GM15510 (cell line): ENCODE data around the gene TMEM30A.
A peak's percentile ranks its signal among the peaks of the same experiment; 100 is the strongest.

Experiments
- POLR2A ChIP-seq: IDR thresholded peaks from 3 replicates; pipeline ENCODE4 v1.6.1; 2011; ENCODE audit warnings: borderline replicate concordance; ENCODE audit not compliant: insufficient read length; ENCODE audit errors: extremely low read depth

TMEM30A gene

DNA sequence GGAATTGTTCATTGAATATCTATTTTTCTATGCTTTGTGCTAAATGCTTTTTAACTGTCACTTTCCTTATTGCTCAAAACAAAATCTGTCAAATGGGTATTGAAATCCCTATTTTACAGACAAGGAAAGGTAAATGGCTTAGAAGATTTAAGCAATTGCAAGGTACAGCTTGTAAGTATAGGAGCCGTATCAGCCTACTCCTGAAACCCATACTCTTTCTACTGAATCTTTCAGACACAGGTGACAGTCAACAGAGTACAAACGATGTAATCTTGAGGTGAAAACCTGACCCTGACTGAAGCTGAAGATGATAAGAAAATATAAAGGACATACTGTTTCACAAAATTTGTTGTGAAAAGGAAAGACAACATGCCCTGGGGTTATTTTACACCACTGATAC lies 34.0 kb downstream of the TMEM30A start:
- no peak for TF ChIP-seq POLR2A

DNA sequence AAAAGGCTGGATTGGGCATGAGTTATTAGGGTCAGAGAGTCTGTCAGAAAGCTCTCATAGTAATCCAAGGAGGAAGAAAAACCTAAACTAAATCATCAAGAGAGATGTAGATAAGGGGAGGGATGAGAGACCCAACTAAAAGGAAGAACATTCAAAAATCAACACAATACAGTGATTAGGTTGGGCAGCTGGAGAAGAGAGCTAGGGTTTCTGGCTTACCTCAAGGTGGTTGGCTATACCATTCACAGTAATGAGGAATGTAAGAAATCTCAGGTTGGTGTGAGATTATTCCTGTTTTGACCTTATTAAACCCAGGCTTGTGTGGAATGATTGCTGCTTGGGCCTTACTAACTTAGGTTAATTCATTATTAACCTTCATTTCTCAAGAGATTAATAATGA lies 34.8 kb downstream of the TMEM30A start:
- no peak for TF ChIP-seq POLR2A

DNA sequence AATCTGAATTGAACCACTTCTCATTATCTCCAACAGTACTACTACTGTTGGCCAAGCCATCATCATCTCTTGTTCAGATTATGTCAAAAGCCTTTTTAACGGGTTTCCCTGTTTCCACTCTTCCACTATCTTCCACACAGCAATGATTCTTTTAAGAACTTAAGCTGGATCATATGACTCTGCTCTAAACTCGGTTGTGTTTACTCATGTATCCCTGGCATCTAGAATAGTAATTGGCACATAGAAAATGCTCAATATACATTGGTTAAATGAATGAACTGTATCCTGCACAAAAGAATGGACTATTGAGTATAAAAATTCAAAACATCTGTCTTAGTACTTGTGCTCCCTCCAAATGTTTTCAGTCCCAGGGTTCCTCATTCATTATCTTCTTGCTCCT lies 38.2 kb downstream of the TMEM30A start:
- no peak for TF ChIP-seq POLR2A

DNA sequence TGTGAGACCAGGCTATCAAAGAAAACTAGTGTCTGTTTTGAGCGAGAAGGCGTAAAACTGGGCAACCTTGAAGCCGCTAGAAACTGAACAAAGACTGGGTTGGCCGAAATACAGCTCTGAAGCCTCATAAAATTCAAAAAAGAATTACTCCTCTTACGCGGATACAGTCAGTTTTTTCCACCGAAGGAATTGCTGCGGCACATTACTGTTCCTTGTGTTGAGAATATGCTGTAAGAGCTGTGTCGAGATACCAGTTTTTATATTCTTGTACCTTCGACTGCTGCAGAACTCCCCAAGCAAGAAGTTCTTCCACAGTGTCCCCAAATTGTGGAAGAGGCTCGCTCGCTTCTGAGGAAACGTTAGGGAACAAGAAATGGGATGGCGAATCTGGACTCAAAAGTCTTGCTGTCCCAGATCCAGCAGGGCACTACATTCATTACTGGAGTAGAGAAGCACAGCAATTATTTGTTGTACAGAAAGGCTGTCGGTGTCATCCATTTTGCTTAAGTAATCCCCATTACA lies 40.5 kb downstream of the TMEM30A start:
- no peak for TF ChIP-seq POLR2A

DNA sequence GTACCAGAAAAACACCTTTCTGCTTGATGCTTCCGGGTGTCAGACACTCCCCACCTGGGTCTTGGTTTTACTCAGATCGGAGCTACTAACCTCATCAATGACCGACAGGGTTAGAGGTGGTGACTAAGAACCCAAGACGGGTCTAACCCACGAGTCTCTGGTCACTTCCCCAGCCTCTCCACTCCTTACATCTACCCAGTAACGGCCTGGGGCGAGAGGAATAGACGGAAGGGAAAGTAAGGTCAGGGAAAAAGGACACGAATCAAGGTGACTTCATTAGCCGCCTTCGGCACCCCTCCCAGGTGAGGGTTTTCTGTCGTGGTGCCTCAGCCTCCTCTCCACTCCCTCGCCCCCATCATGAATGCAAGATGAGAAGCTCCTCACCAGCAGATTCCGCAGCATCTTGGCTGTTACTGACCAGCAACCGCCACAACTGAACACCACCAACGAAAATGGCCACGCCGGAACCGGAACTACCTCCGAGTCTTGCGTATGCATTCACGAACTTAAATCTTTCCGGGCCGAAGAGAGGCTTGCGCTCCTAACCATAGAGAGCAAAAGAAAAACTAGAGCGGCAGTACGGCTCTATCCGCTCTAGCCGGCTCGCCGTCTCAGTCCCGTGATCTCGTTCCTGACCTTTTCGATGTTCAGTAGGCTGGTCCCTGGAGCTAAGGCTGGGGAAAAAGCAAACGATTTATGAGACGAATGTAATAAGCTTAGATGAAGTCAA lies 41.1 kb downstream of the TMEM30A start, which contains the start of gene COX7A2:
Gene COX7A2 (minus strand): TSS at position 469 of the 730 bp plus-strand sequence. CDS start 67 bp downstream, at position 402.
- TF ChIP-seq POLR2A = peak; percentile 79

DNA sequence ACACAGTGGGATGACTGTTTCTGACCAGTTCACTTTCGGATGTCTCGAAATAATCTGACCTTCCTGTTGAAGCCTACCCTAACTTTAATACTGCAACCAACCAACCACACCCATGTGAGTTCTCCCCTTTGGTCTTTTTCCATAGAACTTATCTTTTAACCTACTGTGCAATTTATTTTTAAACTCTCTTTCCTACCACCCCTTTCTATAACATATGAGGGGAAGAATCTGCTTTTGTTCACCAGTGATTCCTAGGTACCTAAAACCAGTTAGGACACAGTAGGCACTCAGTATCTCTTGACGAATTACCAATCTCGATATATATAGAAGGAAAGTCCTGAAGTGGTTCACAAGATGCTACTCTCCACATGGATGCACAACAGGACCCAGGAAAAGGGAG lies 48.0 kb downstream of the TMEM30A start:
- TF ChIP-seq POLR2A = no peak

DNA sequence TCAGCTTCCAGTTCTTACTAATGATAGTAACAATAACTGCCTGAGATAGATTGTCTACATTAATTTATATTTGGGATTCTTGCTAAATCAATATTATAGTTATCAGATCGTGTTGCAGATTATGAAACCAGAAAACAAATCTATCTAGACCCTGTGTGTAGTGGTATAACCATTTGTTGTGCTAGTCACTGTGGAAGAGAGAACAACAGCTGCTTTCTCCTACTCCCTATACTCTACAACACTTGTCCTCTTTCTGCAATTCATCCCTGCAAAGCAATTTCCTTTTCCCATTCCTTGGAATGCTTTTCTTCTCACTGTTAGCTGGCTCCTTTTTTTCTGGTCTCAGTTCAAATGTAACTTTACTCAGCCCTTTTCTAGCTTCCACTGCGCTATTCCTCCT lies 49.3 kb downstream of the TMEM30A start:
- TF ChIP-seq POLR2A = no peak

DNA sequence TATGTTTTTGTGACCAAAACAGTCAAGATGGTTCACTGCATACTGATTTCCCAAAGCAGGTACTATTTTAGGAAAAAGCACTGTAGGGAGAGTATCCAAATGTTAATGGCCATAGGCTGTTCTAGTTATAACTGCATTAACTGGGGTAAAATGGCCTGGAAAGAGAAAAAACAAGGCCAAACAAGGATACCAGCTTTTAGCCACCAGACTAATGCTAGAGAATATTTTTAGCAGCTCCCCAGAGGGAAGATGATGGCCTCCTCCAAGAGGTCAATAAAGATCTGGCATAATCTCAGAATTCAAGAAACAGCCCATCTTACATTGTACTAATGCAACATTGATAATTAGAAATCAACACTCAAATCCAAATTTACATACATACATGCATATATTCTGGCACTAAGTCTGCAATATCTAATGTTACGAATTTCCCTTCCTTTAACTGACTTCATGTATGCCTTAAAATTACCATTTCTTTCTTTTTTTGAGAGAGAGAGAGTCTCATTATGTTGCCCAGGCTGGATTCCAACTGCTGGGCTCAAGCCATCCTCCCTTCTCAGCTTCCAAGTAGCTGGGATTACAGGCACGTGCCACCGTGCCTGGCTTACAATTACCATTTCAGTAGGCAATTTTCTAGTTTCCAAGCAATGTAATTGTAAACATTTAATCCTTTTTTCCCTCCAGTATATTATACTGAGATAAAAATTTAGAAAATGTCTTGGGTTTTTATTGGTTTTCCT lies 50.3 kb downstream of the TMEM30A start:
- no peak for TF ChIP-seq POLR2A

DNA sequence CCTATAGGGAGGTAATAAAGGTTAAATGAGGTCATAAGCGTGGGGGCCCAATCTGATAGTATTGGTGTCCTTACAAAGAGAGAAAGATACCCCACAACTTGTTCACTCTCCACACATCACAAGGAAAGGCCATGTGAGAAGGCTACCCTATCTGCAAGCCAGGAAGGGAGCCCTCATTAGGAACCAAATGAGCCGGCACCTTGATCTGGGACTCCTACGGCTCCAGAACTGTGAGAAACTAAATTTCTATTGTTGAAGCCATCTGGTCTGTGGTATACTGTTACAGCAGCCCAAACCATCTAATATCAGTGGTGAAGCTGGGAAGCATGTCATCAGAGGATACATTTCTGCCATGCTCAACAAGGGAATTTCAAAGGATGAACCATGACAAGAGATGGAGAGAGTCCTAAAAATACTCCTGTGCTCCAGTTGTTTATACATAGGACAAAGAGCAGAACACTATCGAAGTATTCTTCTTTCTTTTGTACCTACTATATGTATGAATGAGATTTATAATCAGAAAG lies 51.4 kb downstream of the TMEM30A start:
- no peak for TF ChIP-seq POLR2A

DNA sequence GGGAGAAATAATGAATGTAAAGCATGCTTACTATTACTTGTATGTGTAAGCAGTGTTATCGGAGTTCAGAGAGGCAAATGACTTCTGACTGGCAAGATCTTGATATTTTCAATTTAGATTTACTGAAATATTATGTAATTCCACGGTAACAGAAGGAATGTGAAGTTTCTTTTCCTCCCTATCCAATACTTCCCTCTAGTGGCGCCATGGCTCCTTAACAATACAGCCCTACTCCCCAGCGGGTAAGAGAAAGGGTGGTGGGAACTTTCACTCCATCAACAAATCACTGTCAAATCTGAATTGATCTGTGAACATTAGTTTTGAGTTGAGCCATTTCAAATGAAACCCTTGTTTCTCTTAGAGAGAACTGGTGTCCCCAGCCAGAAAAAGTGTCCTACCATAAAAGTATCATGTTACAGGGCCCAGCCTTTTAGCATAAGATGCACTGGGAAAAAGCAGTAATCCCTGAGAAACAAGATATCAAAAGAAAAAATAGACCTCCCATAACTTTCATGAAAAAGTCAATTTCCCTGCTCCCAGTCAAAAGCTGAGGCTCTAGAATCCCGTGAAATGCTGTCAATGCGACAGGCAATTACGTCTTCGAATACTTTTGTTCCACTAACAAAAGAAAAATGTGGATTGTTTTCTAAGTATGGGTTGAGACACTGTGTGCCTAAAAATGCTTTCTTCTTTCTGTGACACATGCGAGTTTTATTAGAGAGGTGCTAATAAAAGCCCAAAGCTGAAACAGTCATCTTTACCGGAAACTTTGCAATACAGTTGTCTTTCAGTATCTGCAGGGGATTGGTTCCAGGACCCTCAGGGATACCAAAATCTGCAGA lies 53.9 kb downstream of the TMEM30A start:
- TF ChIP-seq POLR2A = no peak

DNA sequence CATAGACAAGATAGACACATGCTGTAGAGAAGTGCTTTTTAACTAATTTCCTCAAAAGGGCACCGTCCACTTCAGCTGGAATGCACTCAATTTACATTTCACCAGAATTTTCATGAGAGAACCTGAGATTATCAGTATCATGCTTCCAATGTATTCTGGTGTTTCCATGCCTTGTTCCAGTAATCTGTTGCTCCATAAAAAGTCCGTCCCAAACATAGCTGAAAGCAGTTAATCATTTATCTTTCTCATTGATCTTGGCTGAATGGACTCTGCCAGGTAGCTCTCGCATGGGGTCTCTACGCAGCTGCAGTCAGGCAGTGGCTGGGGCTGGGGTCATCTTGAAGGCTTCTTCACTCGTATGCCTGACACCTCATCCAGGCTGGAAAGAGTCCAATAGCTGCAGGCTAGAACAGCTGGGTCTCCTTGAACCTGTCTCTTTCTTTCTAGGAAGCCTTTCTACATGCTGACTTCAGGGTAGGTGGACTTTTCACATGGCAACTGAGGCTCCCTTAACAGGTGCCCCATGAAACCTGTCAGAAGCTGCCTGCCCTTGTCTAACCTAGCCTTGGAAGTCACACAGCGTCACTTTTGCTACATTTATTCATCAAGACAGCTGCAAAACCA lies 60.2 kb downstream of the TMEM30A start:
- TF ChIP-seq POLR2A = no peak

DNA sequence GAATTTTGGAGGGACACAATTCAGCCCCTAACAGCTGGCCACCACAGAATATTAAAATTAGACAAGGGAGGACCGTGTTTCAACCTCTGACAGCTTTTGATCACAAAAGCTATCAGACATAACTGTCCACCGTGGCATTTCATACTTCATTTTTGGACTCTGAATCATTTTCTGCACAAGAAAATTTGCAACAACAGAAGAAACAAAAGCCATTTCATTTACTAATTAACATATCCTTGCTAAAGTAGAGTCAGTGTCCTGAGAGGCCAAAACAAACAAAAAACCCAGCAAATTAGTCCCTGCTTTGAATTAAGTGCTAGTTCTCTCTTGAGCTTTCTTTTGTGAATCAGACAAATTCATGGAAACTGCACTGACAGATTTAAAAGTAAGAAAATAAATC lies 61.2 kb downstream of the TMEM30A start:
- no peak for TF ChIP-seq POLR2A

DNA sequence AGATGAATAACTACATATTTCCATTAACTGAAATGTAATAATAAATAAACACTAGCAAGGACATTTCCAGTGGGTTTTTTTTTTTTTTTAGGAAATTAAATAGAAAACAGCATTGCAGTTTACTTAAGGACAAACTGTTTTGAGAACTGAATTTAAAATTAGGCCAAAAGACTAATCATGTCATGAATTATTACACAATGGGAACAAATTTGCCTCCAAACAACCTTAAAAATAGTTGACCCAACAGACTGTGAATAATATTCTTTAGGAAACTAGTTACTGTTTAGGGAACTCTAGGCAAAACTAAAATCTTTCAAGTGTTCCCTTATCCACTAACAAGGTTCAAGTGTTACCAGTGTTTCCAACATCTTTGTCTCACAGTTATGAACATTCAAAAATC lies 62.3 kb downstream of the TMEM30A start:
- no peak for TF ChIP-seq POLR2A

DNA sequence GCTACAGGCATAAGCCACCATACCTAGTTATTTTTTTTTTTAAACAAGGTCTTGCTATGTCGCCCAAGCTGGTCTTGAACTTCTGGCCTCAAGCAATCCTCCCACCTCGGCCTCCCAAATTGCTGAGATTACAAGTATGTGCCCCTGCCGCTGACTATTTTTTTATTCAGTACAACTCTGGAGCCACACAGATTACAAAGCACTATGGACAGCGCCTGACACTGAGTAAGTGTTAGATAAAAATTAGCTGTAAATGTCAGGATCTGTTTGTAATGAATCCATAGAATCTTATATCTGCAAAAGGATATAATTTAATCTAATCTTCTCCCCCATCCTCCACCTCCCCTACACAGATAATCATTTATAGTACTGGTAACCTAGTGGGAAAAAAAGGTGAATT lies 63.5 kb downstream of the TMEM30A start:
- TF ChIP-seq POLR2A = no peak
